ENCODE data around the gene RNF215. TPM values are rescaled to one million over a fixed set of nuclear protein-coding genes. Genes with fewer than 3 reads are reported as not detected.
A peak's percentile ranks its signal among the peaks of the same experiment; 100 is the strongest.

The RNF215 gene
- total and polyA plus RNA-seq, 2 of the 13 experiments (the other 11 are each of a cell fraction or from before 2014, with no cell fraction given), result 5.3 to 6.1 TPM

DNA sequence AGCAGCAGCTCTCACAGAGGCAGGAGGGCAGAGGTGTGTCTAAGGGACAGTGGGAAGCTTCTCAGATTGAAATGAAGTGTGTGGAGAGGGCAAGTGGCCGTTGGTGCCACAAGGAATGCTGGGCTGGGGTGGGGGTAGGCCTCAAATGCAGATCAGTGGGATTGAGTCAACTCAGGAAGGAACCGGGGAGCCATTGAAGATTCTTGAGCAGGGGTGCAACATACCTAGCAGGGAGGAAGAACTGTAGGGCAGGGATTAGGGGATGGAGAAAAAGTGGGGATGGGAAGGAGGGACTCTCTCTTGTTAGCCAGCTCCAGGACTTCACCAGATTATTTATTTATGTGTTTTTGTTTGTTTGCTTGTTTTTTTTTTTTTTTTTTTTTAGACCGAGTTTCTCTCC, 6.7 kb upstream of the RNF215 start:
- TF ChIP-seq PAWR (CRISPR knock-in tag; IDR thresholded peaks at IDR 0.05; ENCODE audit: borderline replicate concordance) (no peak), CHCHD3 (CRISPR knock-in tag; IDR thresholded peaks at IDR 0.05) (no peak), IRX3 (CRISPR knock-in tag; IDR thresholded peaks at IDR 0.05; ENCODE audit: borderline replicate concordance, low read depth) (no peak), NPAS2 (CRISPR knock-in tag; IDR thresholded peaks at IDR 0.05; ENCODE audit: borderline replicate concordance) (no peak), ZNF619 (CRISPR knock-in tag; IDR thresholded peaks at IDR 0.05) (no peak)
- H3K4me2 ChIP-seq (ENCODE audit: low read depth, low read length), result no peak overlapping the region
- H3K4me3 ChIP-seq (replicated peaks in 1 of 3; ENCODE audit: insufficient read depth in 1 of 3, low read depth in 2 of 3, low read length in 3 of 3), result no peak overlapping the region
- H2AFZ ChIP-seq (ENCODE audit: low read length), result no peak overlapping the region
- POLR2A ChIA-PET, result interaction anchor here (10.2 kb wide), 1 partner anchor 30 kb away, joined by 164 read pairs; the partner anchor contains the start of gene MTFP1
- H3K36me3 ChIP-seq (replicated peaks in 1 of 2; ENCODE audit: control insufficient read depth in 1 of 2, insufficient read depth in 2 of 2, low read length in 2 of 2), result no peaks in the 10 kb centered on the region
- ATAC-seq, result no peak
- H3K27ac ChIP-seq (ENCODE audit: extremely low read length, insufficient read depth, low read length), result no peak overlapping the region
- 37% methylated on average over 3 of the region's 3 CpGs for WGBS (ENCODE audit: low lambda C conversion rate)
- peaks cover 66% of the 10 kb centered on the region for H3K4me1 ChIP-seq (ENCODE audit: insufficient read depth, low read length)
- no TSS peak for BruUV-seq (replicated peaks)
- no peak for FAIRE-seq
- in situ Hi-C loops (cut with HindIII; ENCODE audit: extremely low pct_ligation_motif_present, low pct_unique_long_range_greater_than_20kb), result loop anchor here (5.0 to 25.0 kb wide), 3 partner anchors 33 to 282 kb away; partner anchors contain the start of gene MTFP1
- no peaks in the 10 kb centered on the region for H4K20me1 ChIP-seq (ENCODE audit: insufficient read depth, low read length)
- DNase-seq (ENCODE audit: low spot score), result no peak
- intact Hi-C loops (cut with micrococcal nuclease; ENCODE audit: unreplicated experiment), result no loop called here
- H3K9ac ChIP-seq (ENCODE audit: insufficient read depth, low read depth, low read length), result no peak overlapping the region
- no peaks in the 10 kb centered on the region for H3K79me2 ChIP-seq (ENCODE audit: insufficient read depth, low read length)
- H3K9me3 ChIP-seq (ENCODE audit: low read length), result no peaks in the 10 kb centered on the region; the same call in 1 of the 2 replicates
- CTCF ChIA-PET (ENCODE audit: low intra/inter-chr PET ratio, low total read pairs), result no interaction called here
- peaks cover 0 to 4% of the 10 kb centered on the region in 2 experiments; a peak in 1 of 5 replicates for H3K27me3 ChIP-seq (ENCODE audit: control insufficient read depth in 1 of 2, insufficient read depth in 2 of 2, low read length in 2 of 2)

DNA sequence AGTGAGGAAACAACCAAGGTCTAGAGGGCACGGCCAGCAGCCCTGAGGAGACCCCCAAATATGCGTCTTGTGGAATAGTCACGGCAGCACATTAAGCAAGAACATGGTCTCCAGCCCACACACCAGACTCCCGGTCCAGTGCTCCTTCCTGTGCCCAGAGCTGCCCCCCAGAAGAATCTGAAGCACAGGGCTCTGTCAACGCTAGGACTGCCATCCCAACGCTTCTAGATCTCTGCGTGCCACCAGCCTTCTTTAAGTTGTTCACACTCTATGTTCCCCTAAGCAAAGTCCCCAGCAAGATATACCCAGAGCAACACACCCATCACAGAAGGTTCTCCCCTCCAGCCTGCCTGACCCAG, 6.1 kb upstream of the RNF215 start:
- H3K4me3 ChIP-seq (replicated peaks in 1 of 3; ENCODE audit: insufficient read depth in 1 of 3, low read depth in 2 of 3, low read length in 3 of 3), result no peak overlapping the region
- in situ Hi-C loops (cut with HindIII; ENCODE audit: extremely low pct_ligation_motif_present, low pct_unique_long_range_greater_than_20kb), result loop anchor here (5.0 to 25.0 kb wide), 3 partner anchors 34 to 281 kb away; partner anchors contain the start of gene MTFP1
- POLR2A ChIA-PET, result interaction anchor here (10.2 kb wide), 1 partner anchor 30 kb away, joined by 164 read pairs; the partner anchor contains the start of gene MTFP1
- DNase-seq (ENCODE audit: low spot score), result no peak
- no peaks in the 10 kb centered on the region for H3K79me2 ChIP-seq (ENCODE audit: insufficient read depth, low read length)
- no peaks in the 10 kb centered on the region for H3K36me3 ChIP-seq (replicated peaks in 1 of 2; ENCODE audit: control insufficient read depth in 1 of 2, insufficient read depth in 2 of 2, low read length in 2 of 2)
- no peak for FAIRE-seq
- peaks cover 0 to 4% of the 10 kb centered on the region in 2 experiments; a peak in 1 of 5 replicates for H3K27me3 ChIP-seq (ENCODE audit: control insufficient read depth in 1 of 2, insufficient read depth in 2 of 2, low read length in 2 of 2)
- no peaks in the 10 kb centered on the region for H4K20me1 ChIP-seq (ENCODE audit: insufficient read depth, low read length)
- intact Hi-C loops (cut with micrococcal nuclease; ENCODE audit: unreplicated experiment), result no loop called here
- peaks cover 60% of the 10 kb centered on the region for H3K4me1 ChIP-seq (ENCODE audit: insufficient read depth, low read length)
- CTCF ChIA-PET (ENCODE audit: low intra/inter-chr PET ratio, low total read pairs), result interaction anchor here (3.4 kb wide), 1 partner anchor 92 kb away, joined by 29 read pairs; no protein-coding TSS in a partner anchor
- no peak for ATAC-seq
- H3K27ac ChIP-seq (ENCODE audit: extremely low read length, insufficient read depth, low read length), result no peak overlapping the region
- no peak overlapping the region for H3K4me2 ChIP-seq (ENCODE audit: low read depth, low read length)
- H2AFZ ChIP-seq (ENCODE audit: low read length), result no peak overlapping the region
- WGBS (ENCODE audit: low lambda C conversion rate), result 71% methylated on average over 4 of the region's 7 CpGs
- no peaks in the 10 kb centered on the region; the same call in 1 of the 2 replicates for H3K9me3 ChIP-seq (ENCODE audit: low read length)
- BruUV-seq (replicated peaks), result no TSS peak
- no peak overlapping the region for H3K9ac ChIP-seq (ENCODE audit: insufficient read depth, low read depth, low read length)
- TF ChIP-seq GLI4 (CRISPR knock-in tag; IDR thresholded peaks at IDR 0.05; ENCODE audit: borderline replicate concordance) (no peak), HES4 (CRISPR knock-in tag; IDR thresholded peaks at IDR 0.05; ENCODE audit: borderline replicate concordance) (no peak), DPF2 (CRISPR knock-in tag; IDR thresholded peaks at IDR 0.05; ENCODE audit: borderline replicate concordance, low read depth) (no peak)
- TF ChIP-seq, protein P1, sequence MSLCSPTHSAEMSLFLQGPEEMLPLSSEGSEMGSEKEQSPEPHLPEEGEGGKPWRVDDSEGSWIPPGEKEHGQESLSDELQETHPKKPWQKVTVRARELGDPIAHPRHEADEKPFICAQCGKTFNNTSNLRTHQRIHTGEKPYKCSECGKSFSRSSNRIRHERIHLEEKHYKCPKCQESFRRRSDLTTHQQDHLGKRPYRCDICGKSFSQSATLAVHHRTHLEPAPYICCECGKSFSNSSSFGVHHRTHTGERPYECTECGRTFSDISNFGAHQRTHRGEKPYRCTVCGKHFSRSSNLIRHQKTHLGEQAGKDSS (CRISPR knock-in tag; IDR thresholded peaks at IDR 0.05; ENCODE audit: borderline replicate concordance, low read depth), result peak; percentile 90
